SK-N-SH (cell line): ENCODE results near the gene NIP7.

Experiments
- EZH2phosphoT487 ChIP-seq: fragments of 200-600 bp; sonication (generic); IDR thresholded peaks from 2 replicates; pipeline ENCODE4 v1.6.1; 2017; ENCODE audit warnings: low read depth, mixed run types, mild to moderate bottlenecking, antibody characterized with exemption, moderate library complexity, borderline replicate concordance
- GABPA ChIP-seq: IDR thresholded peaks from 2 replicates; pipeline ENCODE4 v1.4.0; 2012; ENCODE audit warnings: low read depth, mild to moderate bottlenecking
- POLR2AphosphoS5 ChIP-seq: IDR thresholded peaks from 2 replicates; pipeline ENCODE4 v1.6.1; 2012; ENCODE audit warnings: low read depth, low read length
- RAD21 ChIP-seq: IDR thresholded peaks from 2 replicates; pipeline ENCODE4 v1.6.1; 2012; ENCODE audit warnings: mild to moderate bottlenecking, low read length
- RCOR1 ChIP-seq: fragments of 150-350 bp; IDR thresholded peaks from 2 replicates; pipeline ENCODE4 v1.6.1; 2017; ENCODE audit warnings: antibody characterized with exemption, low read length
- SIN3A ChIP-seq: IDR thresholded peaks from 2 replicates; pipeline ENCODE4 v1.6.1; 2012; ENCODE audit warnings: low read depth, mild to moderate bottlenecking, low read length, moderate library complexity, borderline replicate concordance
- YY1 ChIP-seq: IDR thresholded peaks from 2 replicates; pipeline ENCODE4 v1.4.0; 2012; ENCODE audit warnings: low read depth, mild to moderate bottlenecking
- TF ChIP-seq, protein P1 (sequence below): fragments of 200-600 bp; sonication (generic); IDR thresholded peaks from 2 replicates; pipeline ENCODE4 v1.6.1; 2017; ENCODE audit warnings: antibody characterized with exemption, mild to moderate bottlenecking, moderate library complexity

DNA sequence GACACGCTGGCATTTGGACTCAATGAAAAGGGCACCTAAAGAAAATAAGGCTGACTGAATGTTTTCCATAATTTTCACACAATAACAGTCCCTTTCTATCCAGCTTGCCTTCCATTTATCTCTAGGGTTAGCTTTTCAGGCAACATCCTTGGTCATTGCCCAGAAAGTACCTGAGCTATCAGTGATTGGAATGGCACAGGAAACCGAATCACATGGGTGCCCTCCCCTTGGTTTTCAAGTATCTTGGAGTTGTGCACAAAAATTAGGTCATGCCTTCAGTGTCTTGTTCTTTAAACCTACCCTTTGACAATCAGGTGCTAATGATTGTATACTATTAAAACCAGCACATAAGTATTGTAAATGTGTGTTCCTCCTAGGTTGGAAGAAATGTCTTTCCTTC is 31.7 kb upstream of the NIP7 start:
- TF ChIP-seq YY1 (no peak), RAD21 (no peak), RCOR1 (no peak), SIN3A (no peak), POLR2AphosphoS5 (no peak), GABPA (no peak), EZH2phosphoT487 (no peak)
- TF ChIP-seq, protein P1, sequence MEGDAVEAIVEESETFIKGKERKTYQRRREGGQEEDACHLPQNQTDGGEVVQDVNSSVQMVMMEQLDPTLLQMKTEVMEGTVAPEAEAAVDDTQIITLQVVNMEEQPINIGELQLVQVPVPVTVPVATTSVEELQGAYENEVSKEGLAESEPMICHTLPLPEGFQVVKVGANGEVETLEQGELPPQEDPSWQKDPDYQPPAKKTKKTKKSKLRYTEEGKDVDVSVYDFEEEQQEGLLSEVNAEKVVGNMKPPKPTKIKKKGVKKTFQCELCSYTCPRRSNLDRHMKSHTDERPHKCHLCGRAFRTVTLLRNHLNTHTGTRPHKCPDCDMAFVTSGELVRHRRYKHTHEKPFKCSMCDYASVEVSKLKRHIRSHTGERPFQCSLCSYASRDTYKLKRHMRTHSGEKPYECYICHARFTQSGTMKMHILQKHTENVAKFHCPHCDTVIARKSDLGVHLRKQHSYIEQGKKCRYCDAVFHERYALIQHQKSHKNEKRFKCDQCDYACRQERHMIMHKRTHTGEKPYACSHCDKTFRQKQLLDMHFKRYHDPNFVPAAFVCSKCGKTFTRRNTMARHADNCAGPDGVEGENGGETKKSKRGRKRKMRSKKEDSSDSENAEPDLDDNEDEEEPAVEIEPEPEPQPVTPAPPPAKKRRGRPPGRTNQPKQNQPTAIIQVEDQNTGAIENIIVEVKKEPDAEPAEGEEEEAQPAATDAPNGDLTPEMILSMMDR = no peak
